ENCODE measurements around the gene SMOC1. TPM values are rescaled to one million over a fixed set of nuclear protein-coding genes. Genes with fewer than 3 reads are reported as not detected.

Gene SMOC1
- total and polyA plus RNA-seq, 9 of the 15 experiments (the other 6 are each of a cell fraction or from before 2014, with no cell fraction given): 0.04 TPM; not detected in 8

GRCh38 chr14:69990323-69990722 lies 111.1 kb downstream of the SMOC1 start (continued):
- TF ChIP-seq POLR2H (tag; IDR thresholded peaks at IDR 0.05; ENCODE audit: low read depth) (no peak), SNRNP70 (optimal IDR thresholded peaks at IDR 0.05; ENCODE audit: low read depth, low read length) (no peak), ZFX (CRISPR knock-in tag; IDR thresholded peaks at IDR 0.05) (no peak), ZBTB34 (CRISPR knock-in tag; IDR thresholded peaks at IDR 0.05) (no peak)

GRCh38 chr14:69991422-69991821 lies 112.2 kb downstream of the SMOC1 start:
- Histone ChIP-seq H4K20me1 (replicated peaks; ENCODE audit: control insufficient read depth, insufficient read depth, low read length) (no peaks in the 10 kb centered on the region), H3K4me1 (replicated peaks in 1 of 2; ENCODE audit: control insufficient read depth in 2 of 2, insufficient read depth in 2 of 2, low read length in 2 of 2) (no peaks in the 10 kb centered on the region), H3K9me1 (ENCODE audit: control insufficient read depth, insufficient read depth, low read length) (no peaks in the 10 kb centered on the region), H3K36me3 (ENCODE audit: control insufficient read depth, insufficient read depth, low read length) (no peaks in the 10 kb centered on the region), H3K27me3 (ENCODE audit: control insufficient read depth in 2 of 2, insufficient read depth in 2 of 2, low read length in 2 of 2) (no peaks in the 10 kb centered on the region; a peak in 1 of 5 replicates), H3K27ac (ENCODE audit: extremely low read depth, low read depth, low read length) (no peak overlapping the region), H3K4me2 (ENCODE audit: insufficient read depth, low read length) (no peak overlapping the region), H3K9ac (ENCODE audit: insufficient read depth in 1 of 2, low read depth in 2 of 2, low read length in 2 of 2) (no peak overlapping the region), H3K79me2 (ENCODE audit: control insufficient read depth, insufficient read depth, low read length) (no peaks in the 10 kb centered on the region), H2AFZ (ENCODE audit: low read depth, low read length) (no peak overlapping the region), H3K9me3 (replicated peaks; ENCODE audit: control insufficient read depth, insufficient read depth, low read depth, low read length) (no peaks in the 10 kb centered on the region), H3K4me3 (no peak overlapping the region)
- DNase-seq (ENCODE audit: extremely low read depth in 1 of 4, low spot score in 3 of 4): no peak
- no peak for ATAC-seq
- CTCF ChIA-PET (ENCODE audit: low intra/inter-chr PET ratio): no interaction called here
- FAIRE-seq: no peak
- no TSS peak for BruUV-seq (replicated peaks)
- in situ Hi-C loops (cut with MboI): no loop called here
- POLR2A ChIA-PET: interaction anchor here (0.6 kb wide), 1 partner anchor 117 kb away, joined by 3 read pairs; no protein-coding TSS in a partner anchor
- intact Hi-C loops (cut with micrococcal nuclease): no loop called here
- no peak for TF ChIP-seq MYBL2 (IDR thresholded peaks at IDR 0.05; ENCODE audit: low read depth)
- no peak for TF ChIP-seq MYBL2 (CRISPR knock-in tag; IDR thresholded peaks at IDR 0.05; ENCODE audit: borderline replicate concordance)
- no peak for TF ChIP-seq YBX1 (IDR thresholded peaks at IDR 0.05)
- TF ChIP-seq EGR1 (conservative IDR thresholded peaks at IDR 0.05): no peak
- TF ChIP-seq ZNF347 (CRISPR knock-in tag; IDR thresholded peaks at IDR 0.05; ENCODE audit: low read depth): no peak
- TF ChIP-seq NUFIP1 (IDR thresholded peaks at IDR 0.05; ENCODE audit: partially characterized antibody): no peak
- TF ChIP-seq SUPT5H (IDR thresholded peaks at IDR 0.05): no peak
- no peak for TF ChIP-seq RBM39 (optimal IDR thresholded peaks at IDR 0.05; ENCODE audit: low read depth, low read length)
- no peak for TF ChIP-seq SREBF2 (CRISPR knock-in tag; IDR thresholded peaks at IDR 0.05)
- TF ChIP-seq TFAM (CRISPR knock-in tag; conservative IDR thresholded peaks at IDR 0.05): no peak
- no peak for TF ChIP-seq HDAC1 (IDR thresholded peaks at IDR 0.05)
- TF ChIP-seq E2F3 (CRISPR knock-in tag; IDR thresholded peaks at IDR 0.05): no peak
- TF ChIP-seq TRIM25 (IDR thresholded peaks at IDR 0.05; ENCODE audit: borderline replicate concordance): no peak
- no peak for TF ChIP-seq SP1 (CRISPR knock-in tag; IDR thresholded peaks at IDR 0.05)
- no peak for TF ChIP-seq CBX2 (IDR thresholded peaks at IDR 0.05; ENCODE audit: insufficient read depth, low read length, poor library complexity, severe bottlenecking)
- no peak for TF ChIP-seq ILK (tag; IDR thresholded peaks at IDR 0.05; ENCODE audit: borderline replicate concordance, low read depth)
- TF ChIP-seq FOSL1 (tag; conservative IDR thresholded peaks at IDR 0.05): no peak
